Colonic mucosa (tissue), 4 donors: ENCODE measurements around the gene GPRC6A. TPM values are rescaled to one million over a fixed set of nuclear protein-coding genes. Genes with fewer than 3 reads are reported as not detected.
A peak's percentile ranks its signal among the peaks of the same experiment; 100 is the strongest.

Experiments used
- DNase-seq: peaks from one replicate; pipeline ENCODE4 v3.0.0-alpha.2; 2020
- H3K27ac ChIP-seq: fragments of 200-600 bp; one replicate; pipeline ENCODE4 v1.8.0; 2021
- H3K27me3 ChIP-seq: fragments of 200-600 bp; one replicate; pipeline ENCODE4 v1.8.0; 2021
- H3K36me3 ChIP-seq: fragments of 200-600 bp; one replicate; pipeline ENCODE4 v1.8.0; 2021
- H3K4me1 ChIP-seq: fragments of 200-600 bp; one replicate; pipeline ENCODE4 v1.8.0; 2021; ENCODE audit warnings: mild to moderate bottlenecking
- H3K4me3 ChIP-seq: fragments of 200-600 bp; one replicate; pipeline ENCODE4 v1.8.0; 2021
- H3K9ac ChIP-seq, 2 donors: one replicate each; pipeline ENCODE4 v1.7.0; 2013; ENCODE audit warnings: control low read depth in 2 of 2, low read depth in 2 of 2, low read length in 2 of 2
- H3K9me3 ChIP-seq: fragments of 200-600 bp; one replicate; pipeline ENCODE4 v1.8.0; 2021
- intact Hi-C: fragments of 100-400 bp; cut with DNase I; formaldehyde crosslinking; loops from one replicate; pipeline ENCODE4 v1.14.1; 2022
- total RNA-seq, 2 donors: library from RNA; stranded (reverse); fragmentation: NEBNext Ultra II Directional in 1 of 2; extraction: Animal tissue kit (Norgen Biotek cat#: 25700) in 1 of 2; gene quantifications; one replicate each; pipeline ENCODE4 v1.2.1, GENCODE V29; 2021
- TF ChIP-seq, protein P1 (sequence below): fragments of 200-600 bp; IDR thresholded peaks from one replicate; pipeline ENCODE4 v1.8.0; 2022; ENCODE audit warnings: antibody characterized with exemption, mild to moderate bottlenecking
- donor health status: healthy.
- donor health status: DM: no; HTN: no; CAD: no.
- donor health status: DM: no; HTN: no; CAD: no.

The GPRC6A gene
- total RNA-seq, 2 donors from 2014 or later, result 0.11 to 0.17 TPM

DNA sequence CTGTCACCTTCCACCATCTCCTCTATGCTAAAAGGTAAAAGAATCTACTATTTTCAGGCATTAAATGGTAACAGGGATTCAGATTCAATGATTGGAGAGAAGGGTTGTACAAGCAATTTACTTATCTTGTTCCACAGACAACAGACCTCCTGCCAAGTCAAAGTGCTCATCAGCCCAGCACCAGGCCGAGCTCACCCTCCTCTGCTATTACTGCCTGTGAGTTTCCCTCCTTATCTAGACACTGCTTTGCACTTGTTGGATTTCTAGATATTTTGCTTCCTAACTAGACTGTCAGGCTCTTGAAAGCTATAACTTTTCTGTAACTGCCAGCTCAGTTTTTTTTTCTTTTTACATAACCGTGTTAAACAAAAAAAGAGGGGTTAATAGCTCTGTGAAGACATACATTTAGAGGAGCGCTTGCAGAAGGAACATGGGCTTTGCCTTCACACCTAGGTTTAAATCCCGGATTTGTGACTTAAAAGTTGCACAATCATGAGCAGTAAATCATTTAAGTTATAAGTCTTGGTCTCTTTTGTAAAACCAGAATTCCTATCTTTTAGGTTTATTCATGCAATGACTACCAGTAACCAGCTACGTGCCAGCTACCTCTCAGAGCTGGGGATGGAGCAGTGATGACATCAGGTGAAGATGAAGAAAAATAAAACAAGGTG lies 62.2 kb downstream of the GPRC6A start:
- no peak for DNase-seq
- Histone ChIP-seq H3K4me3 (no peak overlapping the region), H3K4me1 (no peaks in the 10 kb centered on the region), H3K27me3 (peaks cover 32% of the 10 kb centered on the region), H3K9ac (no peak overlapping the region), H3K27ac (no peak overlapping the region), H3K36me3 (no peaks in the 10 kb centered on the region), H3K9me3 (no peaks in the 10 kb centered on the region)
- TF ChIP-seq, protein P1, sequence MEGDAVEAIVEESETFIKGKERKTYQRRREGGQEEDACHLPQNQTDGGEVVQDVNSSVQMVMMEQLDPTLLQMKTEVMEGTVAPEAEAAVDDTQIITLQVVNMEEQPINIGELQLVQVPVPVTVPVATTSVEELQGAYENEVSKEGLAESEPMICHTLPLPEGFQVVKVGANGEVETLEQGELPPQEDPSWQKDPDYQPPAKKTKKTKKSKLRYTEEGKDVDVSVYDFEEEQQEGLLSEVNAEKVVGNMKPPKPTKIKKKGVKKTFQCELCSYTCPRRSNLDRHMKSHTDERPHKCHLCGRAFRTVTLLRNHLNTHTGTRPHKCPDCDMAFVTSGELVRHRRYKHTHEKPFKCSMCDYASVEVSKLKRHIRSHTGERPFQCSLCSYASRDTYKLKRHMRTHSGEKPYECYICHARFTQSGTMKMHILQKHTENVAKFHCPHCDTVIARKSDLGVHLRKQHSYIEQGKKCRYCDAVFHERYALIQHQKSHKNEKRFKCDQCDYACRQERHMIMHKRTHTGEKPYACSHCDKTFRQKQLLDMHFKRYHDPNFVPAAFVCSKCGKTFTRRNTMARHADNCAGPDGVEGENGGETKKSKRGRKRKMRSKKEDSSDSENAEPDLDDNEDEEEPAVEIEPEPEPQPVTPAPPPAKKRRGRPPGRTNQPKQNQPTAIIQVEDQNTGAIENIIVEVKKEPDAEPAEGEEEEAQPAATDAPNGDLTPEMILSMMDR, result no peak
- intact Hi-C loops, result no loop called here

DNA sequence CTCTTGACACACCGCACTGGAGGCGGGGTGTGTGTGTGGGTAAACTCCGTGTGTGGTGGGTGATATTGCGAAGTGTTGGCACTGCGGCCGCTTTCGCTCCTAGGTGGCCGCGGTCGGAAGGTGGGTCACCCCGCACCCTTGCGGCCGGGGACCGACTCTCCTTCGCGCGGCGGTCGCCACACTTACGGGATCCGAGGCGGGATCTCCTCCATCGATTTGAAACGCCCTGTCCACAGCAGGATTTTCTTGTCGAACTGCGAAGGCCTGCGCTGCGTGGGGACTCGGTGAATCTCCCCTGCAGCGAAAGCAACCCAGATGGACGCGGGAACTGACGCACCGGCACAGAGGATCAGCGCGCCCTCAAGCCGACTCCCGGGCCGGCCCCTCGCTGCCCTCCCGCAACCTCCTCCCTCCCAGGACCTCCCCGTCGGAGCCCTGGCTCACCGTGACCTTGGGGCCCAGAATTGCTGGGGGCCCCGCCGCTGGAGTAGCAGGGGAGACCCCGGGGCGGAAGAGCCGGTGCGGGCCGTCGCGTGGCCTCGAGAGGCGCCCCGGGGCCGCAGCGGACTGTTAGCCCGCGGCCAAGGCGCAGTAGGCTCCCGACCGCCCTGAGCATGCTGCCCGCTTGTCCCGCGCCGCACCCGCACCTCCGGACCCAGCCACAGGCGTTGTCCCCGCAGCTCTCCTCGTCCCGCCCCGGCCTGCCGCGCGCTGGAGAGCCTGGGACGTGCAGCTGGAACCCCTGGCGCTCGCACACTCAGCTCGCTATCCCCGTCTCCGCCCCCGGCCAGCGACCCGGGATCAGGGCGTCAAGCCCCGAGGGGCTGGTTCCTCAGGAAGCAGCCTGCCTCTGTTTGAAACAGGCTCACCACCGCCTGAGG lies 63.7 kb downstream of the GPRC6A start, which contains the start of gene FAM162B:
FAM162B (minus strand) TSS at position 759 of the 881 bp plus-strand sequence; CDS start at position 616, 143 bp downstream.
- H3K27me3 ChIP-seq, result peaks cover 32% of the 10 kb centered on the region
- TF ChIP-seq, protein P1, result no peak
- H3K9ac ChIP-seq, result peak within 1 kb of the TSS in 1 of 2 donors; percentile 8
- no peaks in the 10 kb centered on the region for H3K9me3 ChIP-seq
- H3K4me1 ChIP-seq, result no peaks in the 10 kb centered on the region
- no peaks in the 10 kb centered on the region for H3K36me3 ChIP-seq
- intact Hi-C loops, result no loop called here
- peak; percentile 28 for DNase-seq
- no peak within 1 kb of the TSS for H3K27ac ChIP-seq
- peak within 1 kb of the TSS; percentile 40 for H3K4me3 ChIP-seq

DNA sequence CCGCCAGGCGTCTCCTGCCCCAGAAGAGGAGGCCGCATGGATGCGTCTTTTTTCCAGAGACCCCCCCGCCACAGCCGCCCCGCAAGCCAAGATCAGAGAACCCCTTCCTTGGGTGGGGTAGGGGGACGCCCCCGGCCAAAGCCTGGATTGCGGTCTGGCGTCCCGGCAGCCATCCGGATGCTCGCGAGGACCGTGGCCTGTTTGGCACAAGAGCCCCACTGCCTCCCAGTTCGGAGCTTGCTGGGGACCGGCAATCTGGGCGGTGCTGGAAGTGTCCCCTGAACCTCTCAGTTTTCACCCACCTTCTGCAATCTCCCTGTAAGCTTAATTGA lies 64.3 kb downstream of the GPRC6A start:
- Histone ChIP-seq H3K9me3 (no peaks in the 10 kb centered on the region), H3K36me3 (no peaks in the 10 kb centered on the region), H3K27ac (no peak overlapping the region), H3K27me3 (peaks cover 32% of the 10 kb centered on the region), H3K9ac (no peak overlapping the region), H3K4me1 (no peaks in the 10 kb centered on the region), H3K4me3 (peak overlapping the region; percentile 40)
- intact Hi-C loops, result no loop called here
- no peak for DNase-seq
- TF ChIP-seq, protein P1, result no peak

DNA sequence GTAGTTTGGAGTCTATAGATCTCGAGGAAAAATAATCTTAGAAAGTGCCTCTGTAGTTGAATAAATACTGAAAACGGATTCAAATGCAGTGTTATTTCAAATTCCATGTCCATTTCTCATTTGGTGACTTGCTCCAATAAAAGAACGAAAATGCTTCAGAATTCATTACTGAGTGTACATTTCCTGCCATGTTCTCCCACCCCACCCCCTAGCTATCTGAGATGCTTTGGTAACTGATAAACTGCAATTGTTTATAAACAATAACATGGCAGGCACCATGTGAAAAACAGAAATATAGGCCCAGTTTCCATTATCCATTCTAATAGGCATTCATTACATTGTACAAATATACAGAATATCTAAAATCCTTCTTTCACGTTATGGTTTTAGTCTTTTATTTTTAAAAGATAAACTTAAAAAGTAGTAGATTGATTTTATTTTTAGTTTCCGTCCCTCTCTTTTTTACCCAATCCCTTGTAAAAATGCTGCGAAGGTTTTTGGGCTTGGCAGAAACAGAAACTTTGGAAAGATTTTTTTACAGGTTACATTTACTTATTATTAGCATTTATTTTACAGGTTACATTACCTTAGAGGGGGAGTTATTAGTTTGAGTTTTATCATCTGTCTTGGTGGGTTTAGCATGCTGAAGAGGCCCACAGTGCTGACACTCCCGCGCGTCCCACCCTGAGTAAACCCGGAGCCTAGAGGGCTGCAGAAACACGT lies 64.8 kb downstream of the GPRC6A start:
- DNase-seq, result no peak
- TF ChIP-seq, protein P1, result no peak
- peak overlapping the region; percentile 40 for H3K4me3 ChIP-seq
- no peaks in the 10 kb centered on the region for H3K4me1 ChIP-seq
- intact Hi-C loops, result no loop called here
- no peaks in the 10 kb centered on the region for H3K36me3 ChIP-seq
- H3K9me3 ChIP-seq, result no peaks in the 10 kb centered on the region
- H3K9ac ChIP-seq, result no peak overlapping the region
- H3K27ac ChIP-seq, result no peak overlapping the region
- H3K27me3 ChIP-seq, result peaks cover 32% of the 10 kb centered on the region

DNA sequence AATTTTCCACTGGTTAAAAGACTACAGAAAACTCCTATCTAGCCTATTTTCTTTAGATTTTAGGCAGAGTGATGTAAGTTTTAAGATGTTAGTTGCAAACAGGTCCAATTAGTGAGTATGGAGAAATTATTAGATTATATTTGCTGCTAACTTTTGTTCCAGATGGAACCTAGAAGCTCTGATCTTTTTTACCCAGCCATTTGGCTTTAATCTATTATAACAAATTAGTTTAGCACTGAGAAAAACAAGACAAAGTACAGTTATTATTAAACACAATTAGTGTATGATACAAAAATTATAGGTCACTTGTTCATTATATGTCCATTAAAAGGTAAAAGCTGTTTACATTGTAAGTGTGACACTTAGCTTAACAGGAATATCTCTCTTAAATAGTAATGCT lies 65.8 kb downstream of the GPRC6A start:
- intact Hi-C loops, result no loop called here
- TF ChIP-seq, protein P1, result no peak

More for the DNA sequence above, 65.8 kb downstream of the GPRC6A start:
- DNase-seq, result no peak
- Histone ChIP-seq H3K27ac (no peak overlapping the region), H3K36me3 (no peaks in the 10 kb centered on the region), H3K27me3 (peaks cover 32% of the 10 kb centered on the region), H3K9me3 (no peaks in the 10 kb centered on the region), H3K4me1 (no peaks in the 10 kb centered on the region), H3K4me3 (no peak overlapping the region), H3K9ac (no peak overlapping the region)
